Thoracic aorta (tissue), 2 donors: ENCODE measurements around the gene LMX1B. TPM values are rescaled to one million over a fixed set of nuclear protein-coding genes. Genes with fewer than 3 reads are reported as not detected.
A peak's percentile ranks its signal among the peaks of the same experiment; 100 is the strongest.

Source experiments
- ATAC-seq: fragments of 150-250 bp; one replicate; pipeline ENCODE4 v1.8.0; 2017; ENCODE audit warnings: low read depth; ENCODE audit not compliant: insufficient number of reproducible peaks, low FRiP score
- DNase-seq: peaks from one replicate; pipeline ENCODE4 v3.0.0-alpha.2; 2020; ENCODE audit warnings: low spot score
- H3K27ac ChIP-seq, 2 donors: fragments of 200-600 bp; sonication (generic); 1 replicate in 1 of 2; 2 replicates in 1 of 2; pipeline ENCODE4 v1.5.1; 2016; ENCODE audit warnings: mild to moderate bottlenecking in 2 of 2, moderate library complexity in 2 of 2
- H3K27me3 ChIP-seq: fragments of 200-600 bp; sonication (generic); replicated peaks from 2 replicates; pipeline ENCODE4 v1.6.0; 2016; ENCODE audit warnings: mild to moderate bottlenecking; ENCODE audit not compliant: insufficient read depth
- H3K36me3 ChIP-seq: fragments of 200-600 bp; sonication (generic); one replicate; pipeline ENCODE4 v1.5.1; 2016
- H3K4me1 ChIP-seq, 2 donors: fragments of 200-600 bp; sonication (generic); 1 replicate in 1 of 2; 2 replicates in 1 of 2; pipeline versions ENCODE4 v1.5.1 to v1.6.0; 2016; ENCODE audit warnings: low read depth in 2 of 2, mild to moderate bottlenecking in 1 of 2; ENCODE audit not compliant: control insufficient read depth in 1 of 2
- H3K4me3 ChIP-seq: fragments of 200-600 bp; sonication (generic); 2 replicates; pipeline ENCODE4 v1.5.1; 2016; ENCODE audit warnings: mild to moderate bottlenecking
- H3K9me3 ChIP-seq: fragments of 200-600 bp; sonication (generic); 2 replicates; pipeline ENCODE4 v1.5.1; 2016
- total RNA-seq, 2 donors: library from RNA; depleted of rRNA; stranded (reverse); fragments of >200 nt; gene quantifications; one replicate each; pipeline versions ENCODE4 v1.1.0 to v1.2.3, GENCODE V29; 2016
- TF ChIP-seq, protein P1 (sequence below): fragments of 200-600 bp; sonication (generic); IDR thresholded peaks from one replicate; pipeline ENCODE4 v1.5.1; 2019; ENCODE audit warnings: antibody characterized with exemption

Gene LMX1B
- total RNA-seq, 2 donors from 2014 or later: not detected

DNA sequence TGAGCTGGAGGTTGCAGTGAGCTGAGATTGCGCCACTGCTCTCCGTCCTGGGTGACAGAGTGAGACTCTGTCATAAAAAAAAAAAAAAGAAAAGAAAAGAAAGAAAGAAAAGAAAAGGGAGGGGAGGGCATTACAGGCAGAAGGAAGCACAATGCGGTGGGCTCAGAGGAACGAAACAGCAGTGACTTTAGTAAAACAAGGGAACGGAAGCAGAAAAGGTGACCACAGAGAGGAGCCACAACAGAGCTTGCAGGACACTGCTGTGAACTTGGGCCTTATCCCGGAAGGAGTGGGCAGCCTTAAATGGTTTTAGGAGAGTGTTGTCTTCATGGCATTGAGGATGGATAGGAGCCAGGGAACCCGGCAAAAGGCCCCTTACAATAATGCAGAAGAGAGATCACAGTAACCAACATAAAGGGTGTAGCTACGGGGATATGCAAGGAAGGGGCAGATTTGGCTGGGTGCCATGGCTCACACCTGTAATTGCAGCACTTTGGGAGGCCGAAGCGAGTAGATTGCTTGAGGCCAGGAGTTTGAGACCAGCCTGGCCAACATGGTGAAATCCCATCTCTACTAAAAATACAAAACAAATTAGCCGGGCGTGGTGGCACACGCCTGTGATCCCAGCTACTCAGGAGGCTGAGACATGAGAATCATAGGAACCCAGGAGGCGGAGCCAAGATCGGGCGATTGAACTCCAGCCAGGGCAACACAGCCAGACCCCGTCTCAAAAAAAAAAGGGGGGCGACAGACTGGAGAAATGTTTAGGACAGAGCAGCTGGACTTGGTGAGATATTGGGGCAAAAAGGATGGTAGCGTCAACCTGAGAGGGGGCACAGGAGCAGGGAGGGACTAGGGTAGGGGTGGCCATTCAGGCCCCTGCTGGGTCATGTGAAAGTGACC is 107.2 kb downstream of the LMX1B start:
- Histone ChIP-seq H3K36me3 (no peaks in the 10 kb centered on the region), H3K27me3 (no peaks in the 10 kb centered on the region), H3K4me1 (peaks cover 0 to 16% of the 10 kb centered on the region in 2 donors), H3K27ac (no peak overlapping the region), H3K9me3 (no peaks in the 10 kb centered on the region), H3K4me3 (no peak overlapping the region)
- no peak for ATAC-seq
- TF ChIP-seq, protein P1, sequence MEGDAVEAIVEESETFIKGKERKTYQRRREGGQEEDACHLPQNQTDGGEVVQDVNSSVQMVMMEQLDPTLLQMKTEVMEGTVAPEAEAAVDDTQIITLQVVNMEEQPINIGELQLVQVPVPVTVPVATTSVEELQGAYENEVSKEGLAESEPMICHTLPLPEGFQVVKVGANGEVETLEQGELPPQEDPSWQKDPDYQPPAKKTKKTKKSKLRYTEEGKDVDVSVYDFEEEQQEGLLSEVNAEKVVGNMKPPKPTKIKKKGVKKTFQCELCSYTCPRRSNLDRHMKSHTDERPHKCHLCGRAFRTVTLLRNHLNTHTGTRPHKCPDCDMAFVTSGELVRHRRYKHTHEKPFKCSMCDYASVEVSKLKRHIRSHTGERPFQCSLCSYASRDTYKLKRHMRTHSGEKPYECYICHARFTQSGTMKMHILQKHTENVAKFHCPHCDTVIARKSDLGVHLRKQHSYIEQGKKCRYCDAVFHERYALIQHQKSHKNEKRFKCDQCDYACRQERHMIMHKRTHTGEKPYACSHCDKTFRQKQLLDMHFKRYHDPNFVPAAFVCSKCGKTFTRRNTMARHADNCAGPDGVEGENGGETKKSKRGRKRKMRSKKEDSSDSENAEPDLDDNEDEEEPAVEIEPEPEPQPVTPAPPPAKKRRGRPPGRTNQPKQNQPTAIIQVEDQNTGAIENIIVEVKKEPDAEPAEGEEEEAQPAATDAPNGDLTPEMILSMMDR: no peak
- no peak for DNase-seq

DNA sequence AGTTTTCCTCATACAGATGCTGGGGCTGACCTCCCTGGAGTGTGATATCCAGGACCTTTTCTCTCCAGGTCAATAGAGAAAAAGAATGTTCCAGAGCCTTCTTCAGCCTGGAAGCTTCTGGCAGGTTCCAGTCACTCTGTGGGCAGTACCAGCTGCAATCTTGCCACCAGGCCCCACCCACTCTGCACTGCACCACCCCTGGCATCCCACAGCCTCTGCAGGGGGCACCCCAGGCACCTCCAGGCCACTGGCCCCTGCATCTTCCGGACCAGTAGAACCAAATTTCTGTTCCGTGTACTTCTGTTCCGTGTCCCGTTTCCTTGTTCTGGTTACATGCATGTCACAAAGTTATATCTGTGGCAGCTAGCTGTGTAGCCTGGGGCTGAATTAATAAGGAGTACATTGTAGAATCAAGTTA is 107.8 kb downstream of the LMX1B start:
- Histone ChIP-seq H3K27me3 (no peaks in the 10 kb centered on the region), H3K4me1 (peaks cover 0 to 16% of the 10 kb centered on the region in 2 donors), H3K36me3 (no peaks in the 10 kb centered on the region), H3K4me3 (no peak overlapping the region), H3K27ac (no peak overlapping the region), H3K9me3 (no peaks in the 10 kb centered on the region)
- TF ChIP-seq, protein P1: no peak
- DNase-seq: no peak
- ATAC-seq: no peak

- H3K4me1 ChIP-seq: peaks cover 0 to 16% of the 10 kb centered on the region in 2 donors
- ATAC-seq: no peak
- H3K4me3 ChIP-seq: peak overlapping the region; percentile 76
- H3K9me3 ChIP-seq: no peaks in the 10 kb centered on the region
- H3K27ac ChIP-seq: peak overlapping the region in 1 of 2 donors; percentile 12
- H3K36me3 ChIP-seq: no peaks in the 10 kb centered on the region
- TF ChIP-seq, protein P1: no peak
- no peak for DNase-seq
- no peaks in the 10 kb centered on the region for H3K27me3 ChIP-seq
Measured at GRCh38 chr9:126722252-126722921, 108.7 kb downstream of the LMX1B start.

- DNase-seq: no peak
- no peak for ATAC-seq
- Histone ChIP-seq H3K27ac (peak overlapping the region in 1 of 2 donors; percentile 12), H3K9me3 (no peaks in the 10 kb centered on the region), H3K36me3 (no peaks in the 10 kb centered on the region), H3K27me3 (no peaks in the 10 kb centered on the region), H3K4me3 (peak overlapping the region; percentile 76), H3K4me1 (peaks cover 0 to 16% of the 10 kb centered on the region in 2 donors)
- TF ChIP-seq, protein P1: no peak
Measured at GRCh38 chr9:126722922-126723806, 109.4 kb downstream of the LMX1B start.
